UCSD-AML1 (cell line): ENCODE measurements around the gene CACNA2D1.

Experiments
- DNase-seq: peaks from one replicate; lab custom pipeline; 2025; ENCODE audit not compliant: unreplicated experiment; lab: John Stamatoyannopoulos, UW

The CACNA2D1 gene

GRCh38 chr7:82347808-82348207 is 95.8 kb downstream of the CACNA2D1 start:
- DNase-seq = no peak

- DNase-seq = no peak
These were observed 97.7 kb downstream of the CACNA2D1 start for GRCh38 chr7:82345886-82346285.

DNA sequence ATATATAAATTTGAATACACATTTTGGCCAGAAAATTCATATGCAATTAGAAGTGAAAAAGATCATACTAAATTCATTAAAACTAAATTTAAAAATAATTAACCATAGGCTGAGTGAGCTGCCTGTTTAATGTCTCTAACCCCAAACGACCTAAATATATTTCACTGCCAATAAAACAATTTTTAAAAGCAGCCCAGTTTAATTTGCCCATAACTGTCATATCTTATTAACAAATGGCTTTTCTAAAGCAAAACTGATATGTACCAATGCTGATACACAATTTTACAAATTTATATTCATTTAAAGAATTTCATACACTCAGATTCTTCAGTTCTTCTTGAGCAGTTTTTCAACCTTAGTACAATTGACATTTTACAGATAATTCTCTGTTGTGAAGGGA is 99.9 kb downstream of the CACNA2D1 start:
- no peak for DNase-seq

- no peak for DNase-seq
These were observed 103.6 kb downstream of the CACNA2D1 start for GRCh38 chr7:82339958-82340357.

GRCh38 chr7:82335927-82336326 is 107.7 kb downstream of the CACNA2D1 start:
- DNase-seq = no peak

DNA sequence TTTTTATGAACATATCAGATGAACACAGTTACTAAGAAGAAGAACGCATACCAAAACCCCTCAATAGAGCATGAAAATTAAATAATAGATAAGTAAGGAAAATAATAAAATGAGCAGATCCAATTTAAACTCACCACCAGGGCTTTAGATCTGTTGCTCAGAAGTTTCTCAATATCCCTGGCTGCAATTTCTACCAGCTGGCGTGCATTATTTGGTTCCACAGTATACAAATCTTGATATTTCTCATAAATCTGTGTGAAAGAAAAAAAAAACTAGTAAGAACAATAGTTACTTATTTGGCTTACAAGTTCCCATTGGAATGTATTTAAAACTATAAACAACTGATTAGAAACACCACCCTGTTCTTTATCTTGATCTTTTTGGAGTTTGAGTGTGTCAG is 108.6 kb downstream of the CACNA2D1 start:
- no peak for DNase-seq

- DNase-seq = no peak
These were observed 112.3 kb downstream of the CACNA2D1 start for GRCh38 chr7:82331234-82331633.

- DNase-seq = no peak
These were observed 112.8 kb downstream of the CACNA2D1 start for GRCh38 chr7:82330706-82331215.

GRCh38 chr7:82327898-82328297 is 115.7 kb downstream of the CACNA2D1 start:
- no peak for DNase-seq

- DNase-seq = no peak
These were observed 118.2 kb downstream of the CACNA2D1 start for GRCh38 chr7:82325416-82325815.

GRCh38 chr7:82323806-82324205 is 119.8 kb downstream of the CACNA2D1 start:
- no peak for DNase-seq

DNA sequence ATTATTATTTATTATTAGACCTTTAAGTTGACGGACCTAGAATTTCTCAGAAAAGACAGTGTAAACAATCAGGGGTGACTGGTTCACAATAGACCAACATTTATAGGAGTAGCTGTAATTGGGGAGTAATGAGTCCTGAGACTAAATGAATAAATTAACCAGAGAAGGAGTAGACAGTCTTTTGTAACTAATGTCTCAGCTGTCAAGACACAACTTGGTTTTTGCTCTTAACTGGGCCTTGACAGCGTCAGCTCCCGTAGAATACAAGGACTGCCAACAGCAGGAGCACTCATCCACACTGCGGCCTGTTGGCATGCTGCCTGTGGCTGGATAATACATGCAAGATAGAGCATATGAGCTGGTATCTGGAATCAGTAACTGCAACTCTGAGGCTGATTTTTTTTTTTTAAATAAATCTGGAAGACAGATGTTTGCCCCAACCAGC is 123.9 kb downstream of the CACNA2D1 start:
- DNase-seq = no peak

DNA sequence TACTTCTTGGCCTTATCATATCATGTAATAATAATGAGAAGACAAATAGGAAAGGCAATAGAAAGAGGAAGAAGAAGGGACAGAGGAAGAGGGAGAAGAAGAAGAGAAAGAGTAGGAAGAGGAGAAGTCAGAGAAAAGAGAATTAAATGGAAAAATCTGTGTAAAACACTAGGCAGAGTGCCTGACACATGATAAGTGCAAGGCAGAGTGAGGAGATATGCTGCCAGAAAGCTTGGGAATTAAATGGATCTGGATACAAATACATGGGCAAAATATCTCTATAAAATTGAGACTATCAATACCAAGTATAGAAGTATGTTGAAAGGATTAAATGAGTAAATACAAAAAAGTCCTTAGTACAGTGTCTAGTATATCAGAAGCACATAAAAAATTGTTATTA is 124.8 kb downstream of the CACNA2D1 start:
- DNase-seq = no peak

- no peak for DNase-seq
These were observed 125.8 kb downstream of the CACNA2D1 start for GRCh38 chr7:82317760-82318159.

DNA sequence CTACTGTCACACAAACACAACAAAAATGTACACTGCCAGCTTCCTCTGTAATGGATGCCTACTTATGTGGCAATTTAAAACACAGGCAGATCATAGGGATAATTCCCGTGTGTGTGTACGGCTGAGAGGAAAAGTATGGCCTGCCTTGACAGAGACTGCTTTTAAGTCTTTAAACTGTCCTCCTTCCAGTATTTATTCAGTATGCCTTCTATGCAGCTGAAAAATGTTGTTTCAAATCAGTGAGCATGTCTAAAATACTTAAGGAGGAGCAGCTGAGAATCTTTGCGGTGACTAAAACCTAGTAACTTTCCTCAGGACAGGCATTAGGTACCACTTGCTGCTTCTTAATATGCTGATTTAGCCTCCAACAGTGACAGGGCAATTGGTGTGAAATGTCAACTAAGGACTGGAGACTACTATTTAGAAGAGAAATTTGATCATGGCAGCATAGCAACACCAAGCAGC is 126.3 kb downstream of the CACNA2D1 start:
- no peak for DNase-seq

DNA sequence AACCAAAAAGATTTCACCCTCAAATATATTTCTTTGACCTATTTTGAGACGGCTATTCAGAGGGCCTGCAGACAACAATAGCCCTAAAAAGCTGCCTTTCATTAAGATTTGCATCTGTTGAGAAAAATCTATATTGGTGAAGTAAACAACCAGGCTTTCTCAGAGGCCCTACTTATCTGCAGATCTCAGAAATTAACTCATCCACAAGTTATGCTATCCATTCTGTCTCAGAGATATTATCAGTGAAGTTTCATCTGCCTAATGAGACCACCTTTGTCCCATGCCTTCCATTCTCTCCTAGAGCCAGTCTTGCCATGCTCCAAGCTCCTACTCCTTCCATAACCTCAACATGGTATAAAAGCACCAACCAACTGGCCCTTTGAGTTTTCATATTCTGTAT is 130.3 kb downstream of the CACNA2D1 start:
- no peak for DNase-seq

GRCh38 chr7:82312646-82313045 is 130.9 kb downstream of the CACNA2D1 start:
- no peak for DNase-seq

- DNase-seq = no peak
These were observed 138.1 kb downstream of the CACNA2D1 start for GRCh38 chr7:82305347-82306005.

DNA sequence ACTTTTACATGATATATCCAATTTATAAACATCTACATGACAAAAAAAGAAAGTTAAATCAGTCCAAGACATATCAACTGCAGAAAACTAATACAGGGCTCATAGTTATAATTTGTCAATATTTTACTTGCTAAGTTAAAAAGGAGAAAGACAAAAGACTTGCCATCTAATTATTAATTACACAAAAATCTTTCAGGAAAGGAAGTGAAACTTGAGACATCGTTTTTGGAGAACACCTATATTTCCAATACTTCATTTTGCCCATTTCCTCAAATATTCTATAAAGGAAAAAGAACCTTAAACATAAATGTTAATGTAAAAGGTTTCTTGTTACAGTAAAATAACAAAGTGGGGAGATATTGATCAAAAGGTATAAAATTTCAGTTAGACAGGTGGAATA is 148.7 kb downstream of the CACNA2D1 start:
- DNase-seq = no peak

GRCh38 chr7:82294382-82294784 is 149.2 kb downstream of the CACNA2D1 start:
- DNase-seq = no peak

- DNase-seq = no peak
These were observed 150.1 kb downstream of the CACNA2D1 start for GRCh38 chr7:82293467-82293866.

DNA sequence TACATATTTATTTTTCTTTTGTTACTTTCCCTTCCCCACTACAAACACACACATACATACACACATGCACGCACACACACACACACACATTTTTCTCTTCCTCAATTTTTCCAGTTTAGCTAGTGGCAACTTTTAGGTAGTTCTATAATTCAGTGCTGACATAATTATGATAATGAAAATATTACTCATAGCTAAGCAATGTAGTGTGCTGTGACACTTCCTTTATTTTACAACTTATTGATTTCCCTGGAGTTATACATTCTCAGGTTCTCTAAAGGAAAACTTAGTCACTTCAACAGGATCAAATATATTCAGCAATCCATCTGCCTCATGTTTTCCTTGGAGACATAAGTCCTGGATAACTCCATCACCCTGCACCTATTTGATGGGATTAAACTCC is 151.6 kb downstream of the CACNA2D1 start:
- no peak for DNase-seq

DNA sequence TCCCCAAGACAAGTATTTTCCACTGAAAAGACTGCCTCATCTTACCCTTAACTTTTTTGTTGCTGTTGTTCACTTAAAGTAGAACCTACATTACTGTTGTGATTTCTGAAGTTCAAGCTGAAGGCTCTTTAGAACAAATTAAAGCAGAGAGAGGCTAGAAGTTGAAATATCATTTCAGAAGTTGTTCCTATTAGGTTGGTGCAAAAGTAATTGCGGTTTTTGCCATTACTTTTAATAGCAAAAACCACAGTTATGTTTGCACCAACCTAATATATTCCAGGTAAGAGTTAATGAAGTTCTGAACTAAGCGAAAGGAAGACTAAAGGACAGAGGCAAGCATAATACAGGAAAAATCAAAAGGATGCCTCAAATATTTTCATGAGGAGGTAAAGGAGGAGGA is 153.7 kb downstream of the CACNA2D1 start:
- no peak for DNase-seq
